Measurements from ENCODE around the gene ZFX. TPM values are rescaled to one million over a fixed set of nuclear protein-coding genes. Genes with fewer than 3 reads are reported as not detected.

The ZFX gene
- total RNA-seq, 2 donors from 2014 or later, result 44.0 to 44.4 TPM

DNA sequence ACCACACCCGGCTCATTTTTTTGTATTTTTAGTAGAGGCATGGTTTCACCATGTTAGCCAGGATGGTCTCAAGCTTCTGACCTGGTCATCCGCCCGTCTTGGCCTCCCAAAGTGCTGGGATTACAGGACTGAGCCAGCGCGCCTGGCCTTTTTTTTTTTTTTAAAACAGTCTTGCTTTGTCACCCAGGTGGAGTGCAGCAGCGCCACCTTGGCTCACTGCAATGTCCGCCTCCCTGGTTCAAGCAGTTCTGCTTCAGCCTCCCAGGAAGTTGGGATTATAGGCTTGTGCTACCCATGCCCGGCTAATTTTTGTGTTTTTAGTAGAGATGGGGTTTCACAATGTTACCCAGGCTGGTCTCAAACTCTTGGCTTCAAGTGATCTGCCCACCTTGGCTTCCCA is 28.9 kb downstream of the ZFX start:
- H3K27me3 ChIP-seq, result no peaks in the 10 kb centered on the region
- no peaks in the 10 kb centered on the region for H3K4me1 ChIP-seq
- peaks cover 9% of the 10 kb centered on the region for H3K36me3 ChIP-seq
- no peak overlapping the region for H3K27ac ChIP-seq
- H3K9ac ChIP-seq (ENCODE audit: low read depth in 2 of 2, low read length in 2 of 2), result no peak overlapping the region
- no peaks in the 10 kb centered on the region for H3K9me3 ChIP-seq
- TF ChIP-seq, protein P1, sequence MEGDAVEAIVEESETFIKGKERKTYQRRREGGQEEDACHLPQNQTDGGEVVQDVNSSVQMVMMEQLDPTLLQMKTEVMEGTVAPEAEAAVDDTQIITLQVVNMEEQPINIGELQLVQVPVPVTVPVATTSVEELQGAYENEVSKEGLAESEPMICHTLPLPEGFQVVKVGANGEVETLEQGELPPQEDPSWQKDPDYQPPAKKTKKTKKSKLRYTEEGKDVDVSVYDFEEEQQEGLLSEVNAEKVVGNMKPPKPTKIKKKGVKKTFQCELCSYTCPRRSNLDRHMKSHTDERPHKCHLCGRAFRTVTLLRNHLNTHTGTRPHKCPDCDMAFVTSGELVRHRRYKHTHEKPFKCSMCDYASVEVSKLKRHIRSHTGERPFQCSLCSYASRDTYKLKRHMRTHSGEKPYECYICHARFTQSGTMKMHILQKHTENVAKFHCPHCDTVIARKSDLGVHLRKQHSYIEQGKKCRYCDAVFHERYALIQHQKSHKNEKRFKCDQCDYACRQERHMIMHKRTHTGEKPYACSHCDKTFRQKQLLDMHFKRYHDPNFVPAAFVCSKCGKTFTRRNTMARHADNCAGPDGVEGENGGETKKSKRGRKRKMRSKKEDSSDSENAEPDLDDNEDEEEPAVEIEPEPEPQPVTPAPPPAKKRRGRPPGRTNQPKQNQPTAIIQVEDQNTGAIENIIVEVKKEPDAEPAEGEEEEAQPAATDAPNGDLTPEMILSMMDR (IDR thresholded peaks at IDR 0.05), result no peak
- no peak for DNase-seq
- intact Hi-C loops (cut with DNase I), result no loop called here
- H3K4me3 ChIP-seq, result no peak overlapping the region

DNA sequence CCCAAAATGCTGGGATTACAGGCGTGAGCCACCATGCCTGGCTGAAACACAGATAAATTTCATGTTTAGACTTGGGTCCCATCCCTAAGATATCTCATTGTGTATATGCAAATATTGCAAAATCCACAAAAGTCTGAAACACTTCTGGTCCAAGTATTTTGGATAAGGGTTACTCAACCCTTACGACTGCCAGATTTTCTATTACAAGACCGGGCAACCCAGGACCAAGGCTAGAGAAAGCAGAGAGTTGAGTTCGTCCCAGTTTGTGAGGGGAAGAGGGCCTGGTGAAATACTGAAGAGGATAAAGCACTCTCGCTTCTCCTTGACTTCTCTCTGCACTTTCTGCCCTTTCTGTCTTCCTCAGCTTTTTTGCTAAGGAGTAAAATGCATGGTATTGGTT is 34.5 kb downstream of the ZFX start:
- intact Hi-C loops (cut with DNase I), result no loop called here
- no peak overlapping the region for H3K4me3 ChIP-seq
- no peaks in the 10 kb centered on the region for H3K27me3 ChIP-seq
- H3K9me3 ChIP-seq, result no peaks in the 10 kb centered on the region
- no peak for DNase-seq
- H3K4me1 ChIP-seq, result no peaks in the 10 kb centered on the region
- peaks cover 4% of the 10 kb centered on the region for H3K36me3 ChIP-seq
- no peak overlapping the region for H3K27ac ChIP-seq
- TF ChIP-seq, protein P1 (IDR thresholded peaks at IDR 0.05), result no peak
- H3K9ac ChIP-seq (ENCODE audit: low read depth in 2 of 2, low read length in 2 of 2), result no peak overlapping the region

DNA sequence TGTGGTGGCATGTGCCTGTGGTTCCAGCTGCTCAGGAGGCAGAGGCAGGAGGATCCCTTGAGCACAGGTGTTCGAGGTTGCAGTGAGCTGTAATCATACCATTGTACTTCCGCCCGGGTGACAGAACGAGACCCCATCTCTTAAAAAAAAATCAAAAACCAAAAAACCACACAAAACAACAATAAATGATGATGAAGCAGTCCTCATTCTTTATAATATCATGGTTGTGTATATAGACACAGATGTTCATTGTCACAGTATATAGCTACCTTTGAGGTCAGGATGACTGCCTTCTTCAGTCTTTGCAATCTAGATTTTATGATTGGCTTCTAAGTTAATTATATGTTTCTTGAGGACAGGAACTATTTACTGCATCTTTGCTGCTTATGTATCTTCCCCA is 37.0 kb downstream of the ZFX start:
- Histone ChIP-seq H3K9ac (ENCODE audit: low read depth in 2 of 2, low read length in 2 of 2) (no peak overlapping the region), H3K9me3 (no peaks in the 10 kb centered on the region), H3K4me1 (no peaks in the 10 kb centered on the region)

DNA sequence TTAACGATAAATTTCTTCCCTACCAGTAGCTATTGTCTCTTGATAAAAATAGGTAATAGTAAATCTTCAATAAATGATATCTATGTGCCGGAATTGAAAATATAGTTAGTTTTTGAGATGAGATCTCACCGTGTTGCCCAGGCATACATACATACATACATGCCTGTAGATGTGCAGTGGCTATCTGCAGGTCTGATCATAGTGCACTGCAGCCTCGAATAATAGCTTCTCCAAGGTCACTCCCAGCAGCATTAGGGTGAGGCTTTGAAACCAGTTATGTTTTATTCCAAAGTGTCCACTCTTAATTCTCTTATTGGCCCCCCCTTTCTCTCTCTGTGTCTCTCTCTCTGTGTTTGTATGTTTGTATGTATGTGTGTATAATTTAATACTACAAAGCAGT is 37.5 kb downstream of the ZFX start:
- H3K27ac ChIP-seq, result no peak overlapping the region
- no peak overlapping the region for H3K9ac ChIP-seq (ENCODE audit: low read depth in 2 of 2, low read length in 2 of 2)
- no peaks in the 10 kb centered on the region for H3K9me3 ChIP-seq
- no peaks in the 10 kb centered on the region for H3K36me3 ChIP-seq
- no peaks in the 10 kb centered on the region for H3K4me1 ChIP-seq
- DNase-seq, result no peak
- H3K4me3 ChIP-seq, result no peak overlapping the region
- TF ChIP-seq, protein P1 (IDR thresholded peaks at IDR 0.05), result no peak
- intact Hi-C loops (cut with DNase I), result no loop called here
- no peaks in the 10 kb centered on the region for H3K27me3 ChIP-seq

More for the DNA sequence above, 37.0 kb downstream of the ZFX start:
- no peak for DNase-seq
- no peaks in the 10 kb centered on the region for H3K36me3 ChIP-seq
- H3K4me3 ChIP-seq, result no peak overlapping the region
- intact Hi-C loops (cut with DNase I), result no loop called here
- no peaks in the 10 kb centered on the region for H3K27me3 ChIP-seq
- TF ChIP-seq, protein P1 (IDR thresholded peaks at IDR 0.05), result no peak
- no peak overlapping the region for H3K27ac ChIP-seq

DNA sequence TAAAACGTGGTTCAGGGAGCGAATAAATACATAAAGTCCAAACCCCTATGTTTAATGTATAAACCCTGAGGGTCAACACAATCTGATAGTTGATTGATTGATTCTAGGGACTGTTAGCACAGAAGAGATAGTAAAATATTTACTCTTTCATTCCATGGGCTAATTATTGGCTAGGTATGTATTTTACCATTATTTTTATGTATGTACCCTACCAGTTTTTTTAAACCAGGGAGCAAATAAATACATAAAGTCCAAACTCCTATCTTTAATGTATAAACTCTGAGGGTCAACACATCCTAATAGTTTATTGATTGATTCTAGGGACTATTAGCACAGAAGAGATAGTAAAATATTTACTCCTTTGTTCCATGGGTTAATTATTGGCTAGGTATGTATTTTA is 40.0 kb downstream of the ZFX start:
- Histone ChIP-seq H3K9ac (ENCODE audit: low read depth in 2 of 2, low read length in 2 of 2) (no peak overlapping the region), H3K9me3 (no peaks in the 10 kb centered on the region), H3K36me3 (no peaks in the 10 kb centered on the region), H3K4me1 (no peaks in the 10 kb centered on the region), H3K4me3 (no peak overlapping the region), H3K27ac (no peak overlapping the region), H3K27me3 (no peaks in the 10 kb centered on the region)
- TF ChIP-seq, protein P1 (IDR thresholded peaks at IDR 0.05), result no peak
- intact Hi-C loops (cut with DNase I), result no loop called here
- DNase-seq, result no peak
